ENCODE results near the gene TUBB1. TPM values are rescaled to one million over a fixed set of nuclear protein-coding genes. Genes with fewer than 3 reads are reported as not detected.

TUBB1 gene
- total and polyA plus RNA-seq, 2 of the 13 experiments (the other 11 are each of a cell fraction or from before 2014, with no cell fraction given), result 0.11 to 57.6 TPM

- Histone ChIP-seq H2AFZ (ENCODE audit: low read length) (no peak overlapping the region), H3K27me3 (ENCODE audit: control insufficient read depth in 1 of 2, insufficient read depth in 2 of 2, low read length in 2 of 2) (peaks cover 1 to 7% of the 10 kb centered on the region in 2 experiments; a peak in 4 of 5 replicates), H3K36me3 (replicated peaks in 1 of 2; ENCODE audit: control insufficient read depth in 1 of 2, insufficient read depth in 2 of 2, low read length in 2 of 2) (peaks cover 27 to 32% of the 10 kb centered on the region in 2 experiments), H3K4me3 (replicated peaks in 1 of 3; ENCODE audit: insufficient read depth in 1 of 3, low read depth in 2 of 3, low read length in 3 of 3) (no peak overlapping the region), H3K79me2 (ENCODE audit: insufficient read depth, low read length) (no peaks in the 10 kb centered on the region), H3K9me3 (ENCODE audit: low read length) (no peaks in the 10 kb centered on the region), H3K4me2 (ENCODE audit: low read depth, low read length) (no peak overlapping the region), H3K9ac (ENCODE audit: insufficient read depth, low read depth, low read length) (no peak overlapping the region), H3K4me1 (ENCODE audit: insufficient read depth, low read length) (peaks cover 63% of the 10 kb centered on the region), H4K20me1 (ENCODE audit: insufficient read depth, low read length) (no peaks in the 10 kb centered on the region), H3K27ac (ENCODE audit: extremely low read length, insufficient read depth, low read length) (no peak overlapping the region)
- POLR2A ChIA-PET, result interaction anchor here (1.8 to 2.1 kb wide), 2 partner anchors 19 to 35 kb away, joined by 9 to 19 read pairs; partner anchors contain the start of gene ATP5F1E
- CTCF ChIA-PET (ENCODE audit: low intra/inter-chr PET ratio, low total read pairs), result no interaction called here
- intact Hi-C loops (cut with micrococcal nuclease; ENCODE audit: unreplicated experiment), result loop anchor here (5.0 kb wide), 1 partner anchor 35 kb away; the partner anchor contains the start of gene ATP5F1E
- no peak for FAIRE-seq
- no TSS peak for BruUV-seq (replicated peaks)
- 94% methylated on average over 24 of the region's 24 CpGs for WGBS (ENCODE audit: low lambda C conversion rate)
- ATAC-seq, result no peak
- no peak for DNase-seq (ENCODE audit: low spot score)
- in situ Hi-C loops (cut with HindIII; ENCODE audit: extremely low pct_ligation_motif_present, low pct_unique_long_range_greater_than_20kb), result no loop called here
- TF ChIP-seq NR0B2 (CRISPR knock-in tag; IDR thresholded peaks at IDR 0.05) (0 out of 2 replicates have a peak, but pooled peaks have one; percentile 12), PHF20 (CRISPR knock-in tag; IDR thresholded peaks at IDR 0.05) (no peak), JDP2 (CRISPR knock-in tag; IDR thresholded peaks at IDR 0.05; ENCODE audit: borderline replicate concordance) (no peak), MAZ (IDR thresholded peaks at IDR 0.05; ENCODE audit: borderline replicate concordance, low read depth, low read length) (no peak), MAZ (CRISPR knock-in tag; IDR thresholded peaks at IDR 0.05; ENCODE audit: low read depth) (peak; percentile 39; the same call in 1 of the 2 replicates), ZNF496 (CRISPR knock-in tag; IDR thresholded peaks at IDR 0.05; ENCODE audit: insufficient replicate concordance) (no peak), FOXJ3 (CRISPR knock-in tag; IDR thresholded peaks at IDR 0.05; ENCODE audit: borderline replicate concordance) (no peak), ZNF598 (CRISPR knock-in tag; IDR thresholded peaks at IDR 0.05; ENCODE audit: borderline replicate concordance) (no peak), POLR2G (IDR thresholded peaks at IDR 0.05; ENCODE audit: low read depth, low read length) (peak; percentile 23; the same call in 1 of the 2 replicates), ZFP1 (CRISPR knock-in tag; IDR thresholded peaks at IDR 0.05) (no peak), ZNF788 (CRISPR knock-in tag; IDR thresholded peaks at IDR 0.05; ENCODE audit: borderline replicate concordance) (0 out of 2 replicates have a peak, but pooled peaks have one; percentile 18), SOX6 (IDR thresholded peaks at IDR 0.05) (no peak), SOX6 (CRISPR knock-in tag; IDR thresholded peaks at IDR 0.05) (peak; percentile 10; the same call in 1 of the 2 replicates), ZNF24 (IDR thresholded peaks at IDR 0.05) (no peak), POLR2A (IDR thresholded peaks at IDR 0.05; ENCODE audit: insufficient read depth in 1 of 2, low read depth in 2 of 2, low read length in 2 of 2) (0 out of 4 replicates have a peak, but pooled peaks of 1 of the 2 experiments have one; percentile 20), FOXO4 (CRISPR knock-in tag; conservative IDR thresholded peaks at IDR 0.05) (no peak), AGO2 (optimal IDR thresholded peaks at IDR 0.05; ENCODE audit: low read depth, low read length) (peak; percentile 22), ZBTB38 (CRISPR knock-in tag; IDR thresholded peaks at IDR 0.05) (peak; percentile 26; the same call in 1 of the 2 replicates), DNMT1 (CRISPR knock-in tag; IDR thresholded peaks at IDR 0.05) (0 out of 2 replicates have a peak, but pooled peaks have one; percentile 40), SOX5 (CRISPR knock-in tag; IDR thresholded peaks at IDR 0.05; ENCODE audit: borderline replicate concordance) (no peak), THYN1 (CRISPR knock-in tag; IDR thresholded peaks at IDR 0.05; ENCODE audit: borderline replicate concordance, low read depth) (no peak)
Observed at GRCh38 chr20:58997141-58997770, 22.0 kb upstream of the TUBB1 start.
